Muscle layer of colon (tissue), 2 donors: ENCODE measurements around the gene ZBTB7A.

Experiments
- H3K27ac ChIP-seq: one replicate; pipeline ENCODE4 v1.7.0; 2013; ENCODE audit warnings: low read depth, mild to moderate bottlenecking, low read length, moderate library complexity
- H3K27me3 ChIP-seq, 2 donors: one replicate each; pipeline ENCODE4 v1.7.0; 2013; ENCODE audit warnings: low read length in 2 of 2, mild to moderate bottlenecking in 2 of 2; ENCODE audit not compliant: insufficient read depth in 2 of 2, control insufficient read depth in 1 of 2
- H3K36me3 ChIP-seq: one replicate; pipeline ENCODE4 v1.7.0; 2013; ENCODE audit warnings: mild to moderate bottlenecking, low read length; ENCODE audit not compliant: insufficient read depth
- H3K4me1 ChIP-seq: one replicate; pipeline ENCODE4 v1.7.0; 2013; ENCODE audit warnings: mild to moderate bottlenecking, low read length; ENCODE audit not compliant: insufficient read depth
- H3K4me3 ChIP-seq, 2 donors: one replicate each; pipeline ENCODE4 v1.7.0; 2013; ENCODE audit warnings: low read length in 2 of 2, low read depth in 1 of 2, mild to moderate bottlenecking in 1 of 2, moderate library complexity in 1 of 2
- H3K9ac ChIP-seq: one replicate; pipeline ENCODE4 v1.7.0; 2013; ENCODE audit warnings: low read length
- H3K9me3 ChIP-seq: one replicate; pipeline ENCODE4 v1.7.0; 2013; ENCODE audit warnings: mild to moderate bottlenecking, low read length
- donor health status: abdominal sarcoma.
- donor health status: Adenocarcinoma of cecum.

ZBTB7A gene

GRCh38 chr19:4046946-4047683 is 19.6 kb downstream of the ZBTB7A start:
- Histone ChIP-seq H3K4me1 (no peaks in the 10 kb centered on the region), H3K27ac (no peak overlapping the region), H3K36me3 (peaks cover 14% of the 10 kb centered on the region), H3K9me3 (no peaks in the 10 kb centered on the region), H3K27me3 (no peaks in the 10 kb centered on the region), H3K4me3 (no peak overlapping the region), H3K9ac (no peak overlapping the region)

GRCh38 chr19:4046362-4046691 is 20.4 kb downstream of the ZBTB7A start:
- Histone ChIP-seq H3K9ac (no peak overlapping the region), H3K27ac (no peak overlapping the region), H3K9me3 (no peaks in the 10 kb centered on the region), H3K27me3 (no peaks in the 10 kb centered on the region), H3K36me3 (peaks cover 7% of the 10 kb centered on the region), H3K4me1 (no peaks in the 10 kb centered on the region), H3K4me3 (no peak overlapping the region)

- no peak overlapping the region for H3K4me3 ChIP-seq
Observed at GRCh38 chr19:4045597-4046361, 20.9 kb downstream of the ZBTB7A start.

GRCh38 chr19:4044990-4045465 is 21.7 kb downstream of the ZBTB7A start:
- Histone ChIP-seq H3K4me3 (no peak overlapping the region), H3K27ac (no peak overlapping the region), H3K4me1 (no peaks in the 10 kb centered on the region), H3K9ac (no peak overlapping the region), H3K9me3 (no peaks in the 10 kb centered on the region), H3K27me3 (no peaks in the 10 kb centered on the region), H3K36me3 (no peaks in the 10 kb centered on the region)

More at GRCh38 chr19:4045597-4046361, 20.9 kb downstream of the ZBTB7A start:
- H3K9ac ChIP-seq, result no peak overlapping the region
- no peaks in the 10 kb centered on the region for H3K4me1 ChIP-seq
- H3K9me3 ChIP-seq, result no peaks in the 10 kb centered on the region
- peaks cover 4% of the 10 kb centered on the region for H3K36me3 ChIP-seq
- no peak overlapping the region for H3K27ac ChIP-seq
- H3K27me3 ChIP-seq, result no peaks in the 10 kb centered on the region

GRCh38 chr19:4043966-4044715 is 22.6 kb downstream of the ZBTB7A start:
- Histone ChIP-seq H3K36me3 (no peaks in the 10 kb centered on the region), H3K9me3 (no peaks in the 10 kb centered on the region), H3K27ac (no peak overlapping the region), H3K4me3 (no peak overlapping the region), H3K9ac (no peak overlapping the region), H3K4me1 (no peaks in the 10 kb centered on the region), H3K27me3 (no peaks in the 10 kb centered on the region)

- Histone ChIP-seq H3K9me3 (no peaks in the 10 kb centered on the region), H3K27ac (no peak overlapping the region), H3K9ac (no peak overlapping the region), H3K4me1 (no peaks in the 10 kb centered on the region), H3K27me3 (no peaks in the 10 kb centered on the region), H3K4me3 (no peak overlapping the region), H3K36me3 (no peaks in the 10 kb centered on the region)
Observed at GRCh38 chr19:4043401-4043800, 23.3 kb downstream of the ZBTB7A start.

- Histone ChIP-seq H3K27ac (no peak overlapping the region), H3K27me3 (no peaks in the 10 kb centered on the region), H3K9ac (no peak overlapping the region), H3K9me3 (no peaks in the 10 kb centered on the region), H3K4me3 (no peak overlapping the region), H3K4me1 (no peaks in the 10 kb centered on the region), H3K36me3 (peaks cover 2% of the 10 kb centered on the region)
Observed at GRCh38 chr19:4042731-4043082, 24.0 kb downstream of the ZBTB7A start.

- Histone ChIP-seq H3K27ac (no peak overlapping the region), H3K9ac (no peak overlapping the region), H3K36me3 (peaks cover 7% of the 10 kb centered on the region)
Observed at GRCh38 chr19:4042064-4042730, 24.5 kb downstream of the ZBTB7A start.

GRCh38 chr19:4038661-4039423 is 27.9 kb downstream of the ZBTB7A start:
- Histone ChIP-seq H3K4me3 (no peak overlapping the region), H3K9ac (no peak overlapping the region), H3K27ac (peak overlapping the region; percentile 42), H3K4me1 (no peaks in the 10 kb centered on the region), H3K36me3 (peaks cover 30% of the 10 kb centered on the region), H3K9me3 (no peaks in the 10 kb centered on the region), H3K27me3 (no peaks in the 10 kb centered on the region)

More at GRCh38 chr19:4042064-4042730, 24.5 kb downstream of the ZBTB7A start:
- Histone ChIP-seq H3K9me3 (no peaks in the 10 kb centered on the region), H3K4me1 (no peaks in the 10 kb centered on the region), H3K4me3 (no peak overlapping the region), H3K27me3 (no peaks in the 10 kb centered on the region)

GRCh38 chr19:4038057-4038456 is 28.6 kb downstream of the ZBTB7A start:
- H3K4me3 ChIP-seq, result no peak overlapping the region
- no peaks in the 10 kb centered on the region for H3K27me3 ChIP-seq
- H3K9me3 ChIP-seq, result no peaks in the 10 kb centered on the region
- H3K27ac ChIP-seq, result no peak overlapping the region
- no peak overlapping the region for H3K9ac ChIP-seq
- peaks cover 32% of the 10 kb centered on the region for H3K36me3 ChIP-seq
- H3K4me1 ChIP-seq, result no peaks in the 10 kb centered on the region
